Neutrophil (primary cell): Measurements from ENCODE around the gene DLG4.

Experiments
- H3K27ac ChIP-seq: fragments of 200-600 bp; sonication (generic); 2 replicates; pipeline ENCODE4 v1.5.1; 2016; ENCODE audit warnings: mild to moderate bottlenecking, moderate library complexity
- H3K27me3 ChIP-seq: fragments of 200-600 bp; sonication (generic); 2 replicates; pipeline ENCODE4 v1.6.0; 2016; ENCODE audit warnings: mild to moderate bottlenecking
- H3K36me3 ChIP-seq: fragments of 200-600 bp; sonication (generic); 2 replicates; pipeline ENCODE4 v1.5.1; 2017
- H3K4me1 ChIP-seq, 2 experiments: fragments of 200-600 bp in 1 of 2; sonication (generic) in 1 of 2; 1 replicate in 1 of 2; 2 replicates in 1 of 2; pipeline versions ENCODE4 v1.5.1 to v1.6.1; 2013 to 2016; ENCODE audit warnings: low read depth in 1 of 2, low read length in 1 of 2, mild to moderate bottlenecking in 1 of 2, moderate library complexity in 1 of 2; ENCODE audit not compliant: control insufficient read depth in 1 of 2, insufficient read depth in 1 of 2
- H3K4me3 ChIP-seq, 2 experiments: fragments of 200-600 bp in 1 of 2; sonication (generic) in 1 of 2; 1 replicate in 1 of 2; 2 replicates in 1 of 2; pipeline ENCODE4 v1.5.1; 2013 to 2016; ENCODE audit warnings: low read depth in 1 of 2, low read length in 1 of 2, mild to moderate bottlenecking in 1 of 2, moderate library complexity in 1 of 2
- H3K9me3 ChIP-seq: fragments of 200-600 bp; sonication (generic); 2 replicates; pipeline ENCODE4 v1.5.1; 2016
- CTCF ChIP-seq: fragments of 200-600 bp; sonication (generic); IDR thresholded peaks from 2 replicates; pipeline ENCODE4 v1.5.1; 2016; ENCODE audit warnings: antibody characterized with exemption

DLG4 gene

GRCh38 chr17:7261379-7262191 lies 41.9 kb upstream of the DLG4 start:
- Histone ChIP-seq H3K36me3 (peaks cover 19% of the 10 kb centered on the region), H3K9me3 (no peaks in the 10 kb centered on the region), H3K4me1 (peaks cover 27 to 31% of the 10 kb centered on the region in 2 experiments), H3K27ac (peak overlapping the region; percentile 23), H3K4me3 (peak overlapping the region; percentile 52 to 69), H3K27me3 (peaks cover 70% of the 10 kb centered on the region)
- TF ChIP-seq CTCF = no peak

GRCh38 chr17:7260651-7261378 lies 41.2 kb upstream of the DLG4 start:
- Histone ChIP-seq H3K4me3 (peak overlapping the region; percentile 52 to 69), H3K27me3 (peaks cover 62% of the 10 kb centered on the region), H3K36me3 (peaks cover 22% of the 10 kb centered on the region), H3K9me3 (no peaks in the 10 kb centered on the region), H3K27ac (peak overlapping the region; percentile 23), H3K4me1 (peaks cover 27 to 31% of the 10 kb centered on the region in 2 experiments)
- no peak for TF ChIP-seq CTCF

- TF ChIP-seq CTCF = no peak
- Histone ChIP-seq H3K9me3 (no peaks in the 10 kb centered on the region), H3K36me3 (peaks cover 22% of the 10 kb centered on the region), H3K4me1 (peaks cover 27 to 31% of the 10 kb centered on the region in 2 experiments), H3K4me3 (no peak overlapping the region), H3K27me3 (peaks cover 55% of the 10 kb centered on the region), H3K27ac (no peak overlapping the region)
Measured at GRCh38 chr17:7260151-7260550, 40.5 kb upstream of the DLG4 start.

GRCh38 chr17:7259555-7259889 lies 39.9 kb upstream of the DLG4 start:
- Histone ChIP-seq H3K27me3 (peaks cover 49% of the 10 kb centered on the region), H3K9me3 (no peaks in the 10 kb centered on the region), H3K27ac (no peak overlapping the region), H3K4me3 (no peak overlapping the region), H3K4me1 (peaks cover 27 to 31% of the 10 kb centered on the region in 2 experiments), H3K36me3 (peaks cover 22% of the 10 kb centered on the region)
- no peak for TF ChIP-seq CTCF

GRCh38 chr17:7258731-7259554 lies 39.3 kb upstream of the DLG4 start:
- TF ChIP-seq CTCF = no peak
- Histone ChIP-seq H3K4me3 (no peak overlapping the region), H3K4me1 (peaks cover 27 to 31% of the 10 kb centered on the region in 2 experiments), H3K9me3 (no peaks in the 10 kb centered on the region), H3K27ac (no peak overlapping the region), H3K36me3 (peaks cover 22% of the 10 kb centered on the region), H3K27me3 (peaks cover 43% of the 10 kb centered on the region)
